Measurements from ENCODE around the gene IGLL1.

- TF ChIP-seq, protein P1, sequence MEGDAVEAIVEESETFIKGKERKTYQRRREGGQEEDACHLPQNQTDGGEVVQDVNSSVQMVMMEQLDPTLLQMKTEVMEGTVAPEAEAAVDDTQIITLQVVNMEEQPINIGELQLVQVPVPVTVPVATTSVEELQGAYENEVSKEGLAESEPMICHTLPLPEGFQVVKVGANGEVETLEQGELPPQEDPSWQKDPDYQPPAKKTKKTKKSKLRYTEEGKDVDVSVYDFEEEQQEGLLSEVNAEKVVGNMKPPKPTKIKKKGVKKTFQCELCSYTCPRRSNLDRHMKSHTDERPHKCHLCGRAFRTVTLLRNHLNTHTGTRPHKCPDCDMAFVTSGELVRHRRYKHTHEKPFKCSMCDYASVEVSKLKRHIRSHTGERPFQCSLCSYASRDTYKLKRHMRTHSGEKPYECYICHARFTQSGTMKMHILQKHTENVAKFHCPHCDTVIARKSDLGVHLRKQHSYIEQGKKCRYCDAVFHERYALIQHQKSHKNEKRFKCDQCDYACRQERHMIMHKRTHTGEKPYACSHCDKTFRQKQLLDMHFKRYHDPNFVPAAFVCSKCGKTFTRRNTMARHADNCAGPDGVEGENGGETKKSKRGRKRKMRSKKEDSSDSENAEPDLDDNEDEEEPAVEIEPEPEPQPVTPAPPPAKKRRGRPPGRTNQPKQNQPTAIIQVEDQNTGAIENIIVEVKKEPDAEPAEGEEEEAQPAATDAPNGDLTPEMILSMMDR (conservative IDR thresholded peaks at IDR 0.05; ENCODE audit: low read depth in 2 of 2) = no peak
- TF ChIP-seq POLR2AphosphoS5 (IDR thresholded peaks at IDR 0.05; ENCODE audit: low read depth) = no peak
These were observed 42.7 kb downstream of the IGLL1 start for GRCh38 chr22:23537416-23537815.

Measured in GM23338 (cell line).